IMR-90 (cell line): ENCODE results near the gene RHOG. TPM values are rescaled to one million over a fixed set of nuclear protein-coding genes. Genes with fewer than 3 reads are reported as not detected.

Experiments used
- ATAC-seq: fragments of 200-7000 bp; cut with Tn5 transposase; 2 replicates; pipeline ENCODE4 v1.9.1; 2020; ENCODE audit warnings: low read depth, mild to moderate bottlenecking, moderate library complexity
- BruUV-seq: library from RNA; stranded (reverse); fragments of 400-500 nt; replicated peaks from 2 replicates; lab custom pipeline; 2021; lab: Mats Ljungman, UMichigan
- CTCF ChIA-PET: fragments of 300-600 bp; formaldehyde crosslinking; extraction: SDS; loops from one replicate; lab custom pipeline; 2021; ENCODE audit warnings: antibody characterized with exemption; lab: Yijun Ruan, JAX
- POLR2A ChIA-PET: fragments of 300-600 bp; sonication (Branson Sonifier 250); formaldehyde crosslinking; loops from one replicate; lab custom pipeline; 2022; ENCODE audit warnings: antibody characterized with exemption; ENCODE audit not compliant: unreplicated experiment; lab: Charles Lee
- DNase-seq: peaks from one replicate; pipeline ENCODE4 v3.0.0; 2013
- H2AFZ ChIP-seq: replicated peaks from 2 replicates; pipeline ENCODE3; 2013; ENCODE audit warnings: low read length, mild to moderate bottlenecking; ENCODE audit not compliant: poor library complexity
- H2AK5ac ChIP-seq: 2 replicates; pipeline ENCODE4 v1.6.1; 2013; ENCODE audit warnings: low read depth, low read length, inconsistent platforms
- H2AK9ac ChIP-seq: replicated peaks from 2 replicates; pipeline ENCODE3; 2013; ENCODE audit warnings: mild to moderate bottlenecking, low read depth, low read length, moderate library complexity; ENCODE audit not compliant: poor library complexity
- H2BK120ac ChIP-seq: 2 replicates; pipeline ENCODE4 v1.6.1; 2013; ENCODE audit warnings: low read depth, low read length, inconsistent platforms
- H2BK15ac ChIP-seq: 3 replicates; pipeline ENCODE4 v1.6.1; 2013; ENCODE audit warnings: low read depth, low read length, inconsistent platforms
- H2BK20ac ChIP-seq: 2 replicates; pipeline ENCODE4 v1.6.1; 2013; ENCODE audit warnings: low read depth, mild to moderate bottlenecking, inconsistent platforms, low read length, moderate library complexity
- H2BK5ac ChIP-seq: 2 replicates; pipeline ENCODE4 v1.6.1; 2013; ENCODE audit warnings: mild to moderate bottlenecking, low read depth, low read length, inconsistent platforms; ENCODE audit not compliant: poor library complexity, severe bottlenecking
- H3K14ac ChIP-seq: replicated peaks from 2 replicates; pipeline ENCODE4 v1.6.1; 2013; ENCODE audit warnings: low read depth, low read length, inconsistent platforms
- H3K18ac ChIP-seq: 2 replicates; pipeline ENCODE4 v1.6.1; 2013; ENCODE audit warnings: low read depth, low read length, control low read depth
- H3K23ac ChIP-seq: 2 replicates; pipeline ENCODE4 v1.6.1; 2013; ENCODE audit warnings: low read depth, low read length, inconsistent platforms
- H3K27ac ChIP-seq: 2 replicates; pipeline ENCODE4 v1.5.1; 2013; ENCODE audit warnings: mild to moderate bottlenecking, control low read depth, low read length; ENCODE audit not compliant: insufficient read depth
- H3K27me3 ChIP-seq: 2 replicates; pipeline ENCODE4 v1.6.1; 2013; ENCODE audit warnings: low read length; ENCODE audit not compliant: control insufficient read depth, insufficient read depth
- H3K36me3 ChIP-seq: 2 replicates; pipeline ENCODE4 v1.6.1; 2013; ENCODE audit warnings: low read length, mixed read lengths; ENCODE audit not compliant: control insufficient read depth, insufficient read depth
- H3K4ac ChIP-seq: 2 replicates; pipeline ENCODE4 v1.6.1; 2013; ENCODE audit warnings: low read depth, low read length, inconsistent platforms
- H3K4me1 ChIP-seq: 2 replicates; pipeline ENCODE4 v1.6.1; 2013; ENCODE audit warnings: low read length, mixed read lengths; ENCODE audit not compliant: control insufficient read depth, insufficient read depth
- H3K4me2 ChIP-seq: 2 replicates; pipeline ENCODE4 v1.6.1; 2013; ENCODE audit warnings: low read depth, mild to moderate bottlenecking, control low read depth, low read length, moderate library complexity
- H3K4me3 ChIP-seq: 2 replicates; pipeline ENCODE4 v1.5.1; 2013; ENCODE audit warnings: low read depth, mild to moderate bottlenecking, control low read depth, low read length, moderate library complexity; ENCODE audit not compliant: insufficient read depth
- H3K56ac ChIP-seq: 2 replicates; pipeline ENCODE4 v1.6.1; 2013; ENCODE audit warnings: low read length, inconsistent platforms; ENCODE audit not compliant: insufficient read depth; ENCODE audit errors: extremely low read depth
- H3K79me1 ChIP-seq, 2 experiments: 2 replicates each; pipeline ENCODE4 v1.6.1; 2013; ENCODE audit warnings: low read length in 2 of 2, inconsistent platforms in 1 of 2, low read depth in 1 of 2
- H3K9ac ChIP-seq: 2 replicates; pipeline ENCODE4 v1.6.1; 2013; ENCODE audit warnings: low read depth, low read length, control low read depth
- H3K9me1 ChIP-seq: 2 replicates; pipeline ENCODE4 v1.6.1; 2013; ENCODE audit warnings: low read length, inconsistent platforms; ENCODE audit not compliant: insufficient read depth
- H3K9me3 ChIP-seq: 2 replicates; pipeline ENCODE4 v1.6.1; 2013; ENCODE audit warnings: low read length; ENCODE audit not compliant: control insufficient read depth, insufficient read depth
- H4K20me1 ChIP-seq: 2 replicates; pipeline ENCODE4 v1.6.1; 2013; ENCODE audit warnings: low read length, inconsistent platforms; ENCODE audit not compliant: insufficient read depth
- H4K5ac ChIP-seq: 2 replicates; pipeline ENCODE4 v1.6.1; 2013; ENCODE audit warnings: mild to moderate bottlenecking, low read depth, low read length, control low read depth
- H4K8ac ChIP-seq, 2 experiments: 2 replicates each; pipeline ENCODE4 v1.6.1; 2013; ENCODE audit warnings: low read depth in 2 of 2, low read length in 2 of 2, control low read depth in 1 of 2, inconsistent platforms in 1 of 2
- H4K91ac ChIP-seq: 2 replicates; pipeline ENCODE4 v1.6.1; 2013; ENCODE audit warnings: low read depth, low read length, inconsistent platforms; ENCODE audit not compliant: insufficient read depth
- CEBPB ChIP-seq: IDR thresholded peaks from 2 replicates; pipeline ENCODE4 v1.6.1; 2012; ENCODE audit warnings: low read depth, low read length, improper control_type of control experiment
- CHD1 ChIP-seq: IDR thresholded peaks from 2 replicates; pipeline ENCODE4 v1.6.1; 2012; ENCODE audit warnings: low read depth, low read length, improper control_type of control experiment
- CTCF ChIP-seq: conservative IDR thresholded peaks from 2 replicates; pipeline ENCODE4 v1.5.1; 2012; ENCODE audit warnings: mild to moderate bottlenecking, low read depth, low read length, improper control_type of control experiment
- ELK1 ChIP-seq: fragments of 150-350 bp; IDR thresholded peaks from 2 replicates; pipeline ENCODE4 v1.6.1; 2016; ENCODE audit warnings: low read depth, mild to moderate bottlenecking, low read length, moderate library complexity, borderline replicate concordance
- FOS ChIP-seq: fragments of 150-350 bp; IDR thresholded peaks from 2 replicates; pipeline ENCODE4 v1.6.1; 2016; ENCODE audit warnings: low read depth, low read length
- MAFK ChIP-seq: IDR thresholded peaks from 2 replicates; pipeline ENCODE4 v1.6.1; 2012; ENCODE audit warnings: low read depth, low read length, improper control_type of control experiment
- MAZ ChIP-seq: IDR thresholded peaks from 2 replicates; pipeline ENCODE4 v1.6.1; 2012; ENCODE audit warnings: low read depth, mild to moderate bottlenecking, low read length, improper control_type of control experiment, moderate library complexity, borderline replicate concordance
- MXI1 ChIP-seq: IDR thresholded peaks from 2 replicates; pipeline ENCODE4 v1.6.1; 2012; ENCODE audit warnings: low read depth, mild to moderate bottlenecking, low read length, moderate library complexity, borderline replicate concordance
- POLR2A ChIP-seq: IDR thresholded peaks from 2 replicates; pipeline ENCODE4 v1.6.1; 2012; ENCODE audit warnings: mild to moderate bottlenecking, low read depth, low read length
- RAD21 ChIP-seq: IDR thresholded peaks from 2 replicates; pipeline ENCODE4 v1.6.1; 2012; ENCODE audit warnings: low read length, improper control_type of control experiment
- RCOR1 ChIP-seq: IDR thresholded peaks from 2 replicates; pipeline ENCODE4 v1.6.1; 2012; ENCODE audit warnings: mild to moderate bottlenecking, low read length, improper control_type of control experiment; ENCODE audit not compliant: insufficient replicate concordance
- SMC3 ChIP-seq: fragments of 150-350 bp; IDR thresholded peaks from 2 replicates; pipeline ENCODE4 v1.6.1; 2016; ENCODE audit warnings: low read depth, mild to moderate bottlenecking, antibody characterized with exemption, low read length, moderate library complexity
- USF2 ChIP-seq: fragments of 150-350 bp; IDR thresholded peaks from 2 replicates; pipeline ENCODE4 v1.6.1; 2017; ENCODE audit warnings: mild to moderate bottlenecking, antibody characterized with exemption, low read length, low read depth
- WGBS, 2 experiments: methylation state at CpG; one replicate each; pipeline versions ENCODE4 v1.1.5 to v1.1.7; 2013; ENCODE audit warnings: missing lambda C conversion rate in 2 of 2; ENCODE audit not compliant: insufficient read length in 1 of 2; ENCODE audit errors: extremely low coverage in 2 of 2; 5-methylcytosine and 5-hydroxymethylcytosine counted together
- dilution Hi-C: fragments of 300-500 bp; cut with HindIII; formaldehyde crosslinking; loops from one replicate; pipeline ENCODE4 v1.14.3; 2018; ENCODE audit warnings: low sequenced_read_pairs; ENCODE audit not compliant: unreplicated experiment
- in situ Hi-C: fragments of 300-500 bp; cut with MboI; formaldehyde crosslinking; loops from 3 replicates; pipeline ENCODE4 v1.14.3; 2019; ENCODE audit warnings: low sequenced_read_pairs, inconsistent platforms, mixed read lengths
- intact Hi-C: fragments of 100-400 bp; cut with micrococcal nuclease; formaldehyde crosslinking; loops from 2 replicates; pipeline ENCODE4 v1.10.0; 2022
- polyA plus RNA-seq, 3 experiments: library from polyadenylated mRNA; depleted of rRNA; stranded (reverse); fragments of >200 nt; gene quantifications; 2 replicates each; pipeline ENCODE4 v1.2.3, GENCODE V29; 2012; ENCODE audit warnings: low replicate concordance in 1 of 3
- total RNA-seq: library from RNA; depleted of rRNA; stranded (reverse); fragments of >200 nt; gene quantifications from 2 replicates; pipeline ENCODE4 v1.2.3, GENCODE V29; 2012

RHOG gene
- total and polyA plus RNA-seq, 2 of the 4 experiments (the other 2 are of a cell fraction), result 16.3 to 114 TPM

- TF ChIP-seq RAD21, result no peak
- no peak for TF ChIP-seq RCOR1
Measured at GRCh38 chr11:3853899-3854659, 13.3 kb upstream of the RHOG start (continued).

GRCh38 chr11:3853545-3853842 is 12.7 kb upstream of the RHOG start:
- Histone ChIP-seq H4K5ac (no peak overlapping the region), H3K18ac (no peak overlapping the region), H3K36me3 (no peaks in the 10 kb centered on the region), H3K4me2 (no peak overlapping the region), H4K20me1 (no peaks in the 10 kb centered on the region), H3K9ac (no peak overlapping the region), H3K56ac (no peak overlapping the region; the same call in 1 of the 2 replicates), H3K27me3 (no peaks in the 10 kb centered on the region; the same call in 1 of the 2 replicates), H3K4me3 (no peak overlapping the region), H2BK20ac (no peak overlapping the region), H3K27ac (no peak overlapping the region), H3K79me1 (peaks cover 17 to 33% of the 10 kb centered on the region in 2 experiments; a peak in 3 of 4 replicates), H3K14ac (no peak overlapping the region), H2AFZ (no peak overlapping the region), H4K91ac (no peak overlapping the region), H2BK15ac (no peak overlapping the region), H2BK5ac (no peak overlapping the region), H3K23ac (no peak overlapping the region), H3K9me1 (peaks cover 19% of the 10 kb centered on the region), H3K4me1 (peaks cover 11% of the 10 kb centered on the region), H3K9me3 (no peaks in the 10 kb centered on the region), H2AK5ac (no peak overlapping the region), H2BK120ac (no peak overlapping the region), H3K4ac (no peak overlapping the region), H4K8ac (no peak overlapping the region), H2AK9ac (no peak overlapping the region)
- ChIA-PET POLR2A (no interaction called here), CTCF (interaction anchor here (2.5 to 9.2 kb wide), 2 partner anchors 12 to 217 kb away, joined by 20 to 186 read pairs; partner anchors contain the start of gene RHOG)
- no TSS peak for BruUV-seq
- in situ Hi-C loops (no loop called here), dilution Hi-C loops (no loop called here), intact Hi-C loops (loop anchor here (10.0 kb wide), 1 partner anchor 399 kb away; no protein-coding TSS in a partner anchor)
- DNase-seq (no peak), ATAC-seq (no peak)
- WGBS, 2 experiments, result no CpG with 5 or more reads among the region's 1 CpG
- TF ChIP-seq CTCF (no peak), USF2 (no peak), FOS (no peak), SMC3 (no peak), MAZ (no peak), ELK1 (no peak), MAFK (no peak), POLR2A (no peak), RCOR1 (no peak), MXI1 (no peak), CHD1 (no peak), CEBPB (no peak)
